ENCODE measurements around the gene GTF3C4. TPM values are rescaled to one million over a fixed set of nuclear protein-coding genes. Genes with fewer than 3 reads are reported as not detected.

Gene GTF3C4
- total RNA-seq, 1 donor from 2014 or later = 21.3 TPM

- H3K27me3 ChIP-seq (ENCODE audit: control insufficient read depth, insufficient read depth, low read length) = no peaks in the 10 kb centered on the region
- H3K36me3 ChIP-seq (ENCODE audit: control insufficient read depth, insufficient read depth, low read length) = peaks cover 2% of the 10 kb centered on the region
- no peak for DNase-seq (ENCODE audit: low read depth)
- no peak overlapping the region for H3K4me3 ChIP-seq (ENCODE audit: low read depth, low read length)
- no peak for TF ChIP-seq CTCF (IDR thresholded peaks at IDR 0.05; ENCODE audit: insufficient read depth, low read length, poor library complexity, severe bottlenecking)
Observed at GRCh38 chr9:132634327-132634726, 35.9 kb upstream of the GTF3C4 start.

GRCh38 chr9:132637351-132637750, 32.9 kb upstream of the GTF3C4 start:
- TF ChIP-seq CTCF (IDR thresholded peaks at IDR 0.05; ENCODE audit: insufficient read depth, low read length, poor library complexity, severe bottlenecking) = no peak
- Histone ChIP-seq H3K36me3 (ENCODE audit: control insufficient read depth, insufficient read depth, low read length) (peaks cover 2% of the 10 kb centered on the region), H3K4me3 (ENCODE audit: low read depth, low read length) (no peak overlapping the region), H3K27me3 (ENCODE audit: control insufficient read depth, insufficient read depth, low read length) (no peaks in the 10 kb centered on the region)
- DNase-seq (ENCODE audit: low read depth) = no peak

- no peak for TF ChIP-seq CTCF (IDR thresholded peaks at IDR 0.05; ENCODE audit: insufficient read depth, low read length, poor library complexity, severe bottlenecking)
- Histone ChIP-seq H3K27me3 (ENCODE audit: control insufficient read depth, insufficient read depth, low read length) (no peaks in the 10 kb centered on the region), H3K36me3 (ENCODE audit: control insufficient read depth, insufficient read depth, low read length) (peaks cover 2% of the 10 kb centered on the region), H3K4me3 (ENCODE audit: low read depth, low read length) (no peak overlapping the region)
- DNase-seq (ENCODE audit: low read depth) = no peak
Observed at GRCh38 chr9:132637801-132638200, 32.5 kb upstream of the GTF3C4 start.

GRCh38 chr9:132638240-132638639, 32.0 kb upstream of the GTF3C4 start:
- no peak for TF ChIP-seq CTCF (IDR thresholded peaks at IDR 0.05; ENCODE audit: insufficient read depth, low read length, poor library complexity, severe bottlenecking)
- Histone ChIP-seq H3K4me3 (ENCODE audit: low read depth, low read length) (no peak overlapping the region), H3K36me3 (ENCODE audit: control insufficient read depth, insufficient read depth, low read length) (peaks cover 3% of the 10 kb centered on the region), H3K27me3 (ENCODE audit: control insufficient read depth, insufficient read depth, low read length) (no peaks in the 10 kb centered on the region)
- no peak for DNase-seq (ENCODE audit: low read depth)

GRCh38 chr9:132639322-132639721, 30.9 kb upstream of the GTF3C4 start:
- H3K36me3 ChIP-seq (ENCODE audit: control insufficient read depth, insufficient read depth, low read length) = peaks cover 4% of the 10 kb centered on the region
- DNase-seq (ENCODE audit: low read depth) = no peak
- no peak overlapping the region for H3K4me3 ChIP-seq (ENCODE audit: low read depth, low read length)
- H3K27me3 ChIP-seq (ENCODE audit: control insufficient read depth, insufficient read depth, low read length) = no peaks in the 10 kb centered on the region
- TF ChIP-seq CTCF (IDR thresholded peaks at IDR 0.05; ENCODE audit: insufficient read depth, low read length, poor library complexity, severe bottlenecking) = no peak

- no peak for TF ChIP-seq CTCF (IDR thresholded peaks at IDR 0.05; ENCODE audit: insufficient read depth, low read length, poor library complexity, severe bottlenecking)
- no peak for DNase-seq (ENCODE audit: low read depth)
- peaks cover 4% of the 10 kb centered on the region for H3K36me3 ChIP-seq (ENCODE audit: control insufficient read depth, insufficient read depth, low read length)
- no peak overlapping the region for H3K4me3 ChIP-seq (ENCODE audit: low read depth, low read length)
- no peaks in the 10 kb centered on the region for H3K27me3 ChIP-seq (ENCODE audit: control insufficient read depth, insufficient read depth, low read length)
Observed at GRCh38 chr9:132641216-132641615, 29.0 kb upstream of the GTF3C4 start.
